22Rv1 (cell line): Measurements from ENCODE around the gene HES2.
A peak's percentile ranks its signal among the peaks of the same experiment; 100 is the strongest.

Source experiments
- H3K27ac ChIP-seq: fragments of 450-650 bp; 2 replicates; pipeline ENCODE4 v1.5.1; 2017
- CTCF ChIP-seq: fragments of 450-650 bp; IDR thresholded peaks from 2 replicates; pipeline ENCODE4 v1.5.1; 2017; ENCODE audit warnings: mild to moderate bottlenecking
- ZFX ChIP-seq: fragments of 450-650 bp; IDR thresholded peaks from 2 replicates; pipeline ENCODE4 v1.6.1; 2017; ENCODE audit warnings: antibody characterized with exemption, borderline replicate concordance

HES2 gene

GRCh38 chr1:6391951-6392808 lies 27.5 kb downstream of the HES2 start:
- TF ChIP-seq ZFX (no peak), CTCF (no peak)
- peak overlapping the region; percentile 87 for H3K27ac ChIP-seq

- H3K27ac ChIP-seq = no peak overlapping the region
- no peak for TF ChIP-seq ZFX
- no peak for TF ChIP-seq CTCF
Observed at GRCh38 chr1:6389971-6390370, 29.7 kb downstream of the HES2 start.

GRCh38 chr1:6386371-6386949 lies 33.3 kb downstream of the HES2 start:
- no peak overlapping the region for H3K27ac ChIP-seq
- TF ChIP-seq CTCF = no peak
- TF ChIP-seq ZFX = no peak

GRCh38 chr1:6385488-6386191 lies 34.1 kb downstream of the HES2 start:
- H3K27ac ChIP-seq = no peak overlapping the region

DNA sequence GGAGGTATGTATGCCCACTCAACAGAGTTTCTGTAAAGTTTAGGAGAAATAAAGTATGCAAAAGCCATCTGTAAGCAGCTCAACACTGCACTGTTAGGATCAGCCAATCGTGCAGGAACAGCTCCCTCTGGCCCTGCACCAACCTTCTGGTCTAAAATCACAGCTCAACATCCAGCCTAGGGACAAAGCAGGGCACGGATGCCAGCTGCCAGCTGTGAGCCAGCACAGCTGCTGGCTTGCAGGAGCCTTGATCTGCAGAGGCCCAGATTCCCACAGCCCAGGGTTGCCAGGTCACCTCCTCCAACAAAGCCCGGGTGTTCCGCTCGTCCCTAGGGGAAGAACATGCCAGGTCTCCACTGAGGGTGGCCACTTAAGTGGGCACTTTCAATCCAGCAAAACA lies 34.8 kb downstream of the HES2 start:
- no peak overlapping the region for H3K27ac ChIP-seq

More at GRCh38 chr1:6385488-6386191, 34.1 kb downstream of the HES2 start:
- no peak for TF ChIP-seq CTCF
- TF ChIP-seq ZFX = no peak

GRCh38 chr1:6384135-6384534 lies 35.6 kb downstream of the HES2 start:
- TF ChIP-seq CTCF (no peak), ZFX (no peak)
- H3K27ac ChIP-seq = no peak overlapping the region

More for the DNA sequence above, 34.8 kb downstream of the HES2 start:
- TF ChIP-seq CTCF (no peak), ZFX (no peak)
